Activated CD4-positive, CD25-positive, alpha-beta regulatory T cell treated with anti-CD3 and anti-CD28 coated beads, Interleukin-2, amount 50 U/mL, for 72 hours (primary cell): ENCODE measurements around the gene TRAPPC14.

ENCODE experiments used
- DNase-seq: peaks from one replicate; pipeline ENCODE4 v3.0.0; 2021

The TRAPPC14 gene

GRCh38 chr7:100171840-100172239 is 13.3 kb upstream of the TRAPPC14 start:
- DNase-seq, result no peak

DNA sequence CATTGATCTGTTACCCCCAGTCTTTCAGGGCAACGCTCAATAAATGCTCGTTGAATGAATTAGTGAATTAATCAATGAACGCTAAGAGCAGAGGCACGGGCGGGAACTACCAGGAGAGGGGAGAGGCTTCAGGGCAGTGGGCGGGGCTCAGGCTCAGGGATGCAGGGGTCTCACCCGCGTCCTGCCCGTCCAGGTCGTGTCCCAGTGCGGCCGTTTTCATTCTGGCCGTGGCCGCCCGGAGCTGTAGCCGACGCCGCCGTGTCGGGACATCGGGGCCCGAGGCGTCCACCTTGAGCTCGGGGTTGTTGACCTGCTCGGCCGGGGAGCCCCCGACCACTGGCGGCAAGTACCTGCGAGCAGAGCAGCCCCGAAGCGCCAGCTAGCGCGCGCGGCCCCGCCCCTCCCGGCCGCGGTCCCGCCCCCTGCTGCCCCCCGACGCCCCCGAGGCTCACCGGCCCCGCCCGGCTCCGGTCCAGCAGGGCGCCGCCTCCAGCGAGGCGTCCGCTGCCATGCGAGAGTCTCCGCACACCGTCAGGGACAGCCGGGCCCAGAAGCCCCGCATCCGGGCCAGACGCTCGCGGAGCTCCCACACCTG is 12.7 kb upstream of the TRAPPC14 start:
- DNase-seq, result no peak

GRCh38 chr7:100170101-100170897 is 11.8 kb upstream of the TRAPPC14 start:
- no peak for DNase-seq

DNA sequence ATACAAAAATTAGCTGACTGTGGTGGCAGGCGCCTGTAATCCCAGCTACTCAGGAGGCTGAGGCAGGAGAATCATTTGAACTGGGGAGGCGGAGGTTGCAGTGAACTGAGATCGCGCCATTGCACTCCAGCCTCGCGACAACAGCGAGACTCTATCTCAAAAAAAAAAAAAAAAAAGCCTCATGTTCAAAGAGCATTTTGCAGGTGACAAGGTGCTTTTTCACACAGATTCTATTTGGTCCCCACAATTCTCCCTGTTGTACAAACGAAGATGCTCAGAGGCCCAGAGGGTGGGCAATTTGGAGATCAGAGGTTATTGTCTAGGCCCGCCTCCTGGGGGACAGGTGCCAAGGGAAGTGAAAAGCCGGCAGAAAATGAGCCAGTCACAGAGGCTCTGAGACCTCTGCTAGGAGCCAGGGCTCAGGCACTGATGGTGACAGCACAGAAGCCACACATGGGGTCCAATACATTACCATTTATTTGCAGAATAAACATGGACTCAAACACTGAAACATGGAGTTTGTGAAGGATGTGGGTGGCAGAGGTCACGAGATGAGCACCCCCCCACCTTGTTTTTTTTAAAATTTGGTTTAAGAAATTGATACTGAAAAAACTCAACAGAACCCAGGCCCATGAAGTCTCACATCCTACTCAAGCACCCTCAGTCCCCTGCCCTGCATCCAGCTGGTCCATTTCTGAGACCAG is 10.8 kb upstream of the TRAPPC14 start:
- no peak for DNase-seq

DNA sequence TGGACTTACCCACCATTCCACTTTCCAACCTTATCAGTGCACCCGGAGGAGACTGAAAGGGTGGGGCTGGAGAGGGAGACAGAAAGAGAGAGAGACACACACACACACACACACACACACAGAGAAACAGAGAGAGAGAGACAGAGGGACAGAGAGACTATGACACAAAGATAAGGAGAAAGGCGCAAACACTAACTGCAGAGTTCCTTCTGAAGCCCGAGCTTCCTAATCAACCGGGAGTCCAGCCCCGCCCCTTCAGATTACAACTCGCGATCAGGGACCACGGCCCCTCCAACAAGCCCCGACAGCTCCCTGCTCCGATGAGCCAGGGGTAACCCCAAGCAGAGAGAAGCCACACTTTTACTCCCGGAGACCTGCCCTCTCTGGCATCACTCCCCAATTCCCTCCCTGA is 9.4 kb upstream of the TRAPPC14 start:
- no peak for DNase-seq

GRCh38 chr7:100166970-100167911 is 8.7 kb upstream of the TRAPPC14 start:
- DNase-seq, result no peak

DNA sequence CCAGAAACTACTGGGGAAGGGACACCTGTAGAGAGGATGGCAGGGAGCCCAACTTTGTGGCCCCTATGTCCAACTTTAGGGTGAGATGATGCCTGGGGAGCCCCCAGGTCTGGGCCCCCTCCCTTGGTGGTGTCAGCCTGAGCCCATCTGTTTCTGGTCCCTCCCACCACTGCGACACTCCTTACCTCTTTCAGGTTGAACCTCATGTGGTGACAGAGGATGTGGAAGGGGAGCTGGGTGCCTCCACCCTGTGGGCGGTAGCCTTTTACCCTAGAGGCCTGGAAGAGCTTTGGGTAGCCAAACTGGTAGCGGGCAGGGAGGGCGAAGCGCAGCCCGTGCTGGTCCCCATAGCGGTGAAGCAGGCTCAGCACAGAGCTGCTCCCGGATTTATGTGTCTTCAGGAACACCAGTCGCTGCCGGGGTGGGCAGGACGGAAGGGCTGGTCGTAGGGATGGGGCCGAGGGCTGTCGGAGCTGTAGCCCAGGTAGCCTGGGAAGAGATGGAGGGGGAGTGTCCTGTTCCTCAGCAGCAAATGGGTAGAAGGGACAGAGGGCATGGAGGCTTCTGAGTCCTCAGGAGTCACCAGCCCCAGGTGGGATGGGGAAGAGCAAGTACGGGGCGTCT is 7.9 kb upstream of the TRAPPC14 start:
- no peak for DNase-seq

DNA sequence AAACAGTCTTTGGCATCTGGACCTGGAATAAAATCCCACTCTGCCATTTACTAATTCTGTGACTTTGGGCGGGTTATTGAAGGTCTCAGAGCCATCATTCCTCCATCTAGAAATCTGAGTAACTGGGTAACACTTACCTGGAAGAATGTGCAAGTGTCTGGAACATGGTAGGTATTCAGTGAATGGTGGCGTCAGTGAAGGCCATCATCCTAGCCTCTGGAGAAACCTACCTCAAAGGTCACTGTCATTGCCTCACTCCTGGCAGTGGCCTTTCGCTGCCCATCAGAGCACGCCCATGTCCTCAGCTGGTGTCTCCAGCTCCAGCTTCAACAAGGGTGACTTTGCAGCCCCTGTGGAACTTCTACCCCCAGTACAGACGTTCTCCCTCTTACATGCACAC is 5.3 kb upstream of the TRAPPC14 start:
- no peak for DNase-seq

- DNase-seq, result no peak
These were observed 4.5 kb upstream of the TRAPPC14 start for GRCh38 chr7:100163006-100163531.

DNA sequence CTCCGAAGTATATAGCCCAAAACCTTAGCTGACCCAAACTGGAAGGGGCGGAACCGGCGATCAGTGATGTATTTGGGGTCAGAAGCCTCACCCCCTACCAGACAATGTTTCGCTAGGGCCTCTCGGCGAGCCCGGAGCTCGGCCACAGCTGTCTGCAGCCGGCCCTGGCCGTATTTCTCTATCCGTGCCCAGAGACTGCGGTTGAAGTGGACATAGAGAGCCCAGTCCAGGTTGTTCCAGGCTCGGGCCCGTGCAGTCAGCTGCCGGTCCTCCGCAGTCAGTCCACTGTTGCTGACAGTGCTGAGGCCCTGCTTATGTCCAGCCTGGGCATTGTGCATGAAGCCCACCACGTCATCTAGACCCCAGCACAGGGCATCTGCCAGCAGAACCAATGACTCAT is 1.5 kb upstream of the TRAPPC14 start:
- DNase-seq, result no peak

DNA sequence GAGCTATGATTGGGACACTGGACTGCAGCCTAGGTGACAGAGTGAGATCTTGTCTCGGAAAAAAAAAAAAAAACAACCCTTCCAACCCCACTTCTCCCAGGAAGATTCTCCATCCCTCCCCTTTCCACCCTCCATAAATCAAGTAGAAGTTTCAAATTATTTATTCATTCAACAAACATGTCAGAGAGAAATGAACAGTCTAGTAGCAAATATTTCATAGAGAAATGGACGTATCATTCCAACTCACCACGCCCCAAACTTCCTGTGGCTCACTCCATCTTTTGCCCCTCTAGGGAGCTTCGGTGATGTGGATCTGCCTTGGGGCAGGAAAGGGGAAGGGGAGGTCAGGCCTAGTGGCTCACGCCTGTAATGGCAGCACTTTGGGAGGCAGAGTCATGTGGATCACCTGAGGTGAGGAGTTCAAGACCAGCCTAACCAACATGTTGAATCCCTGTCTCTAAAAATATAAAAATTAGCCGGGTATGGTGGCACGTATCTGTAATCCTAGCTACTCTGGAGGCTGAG is 638 bp upstream of the TRAPPC14 start:
- DNase-seq, result no peak

- DNase-seq, result no peak
These were observed 942 bp downstream of the TRAPPC14 start for GRCh38 chr7:100157334-100158228.

DNA sequence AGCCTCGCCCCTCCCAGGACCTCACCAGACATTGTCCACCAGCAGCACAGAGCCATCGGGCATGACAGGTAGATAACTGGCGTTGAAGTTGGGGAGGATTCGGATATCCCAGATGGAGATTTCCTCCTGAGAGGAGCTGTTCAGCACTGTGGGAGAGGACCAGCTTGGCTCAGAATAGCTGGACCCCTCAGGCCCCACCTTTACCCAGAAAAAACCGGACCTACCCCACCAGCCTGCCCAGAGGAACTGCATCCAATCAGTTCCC is 1.5 kb downstream of the TRAPPC14 start:
- DNase-seq, result no peak

GRCh38 chr7:100156331-100157068 is 2.0 kb downstream of the TRAPPC14 start:
- no peak for DNase-seq

DNA sequence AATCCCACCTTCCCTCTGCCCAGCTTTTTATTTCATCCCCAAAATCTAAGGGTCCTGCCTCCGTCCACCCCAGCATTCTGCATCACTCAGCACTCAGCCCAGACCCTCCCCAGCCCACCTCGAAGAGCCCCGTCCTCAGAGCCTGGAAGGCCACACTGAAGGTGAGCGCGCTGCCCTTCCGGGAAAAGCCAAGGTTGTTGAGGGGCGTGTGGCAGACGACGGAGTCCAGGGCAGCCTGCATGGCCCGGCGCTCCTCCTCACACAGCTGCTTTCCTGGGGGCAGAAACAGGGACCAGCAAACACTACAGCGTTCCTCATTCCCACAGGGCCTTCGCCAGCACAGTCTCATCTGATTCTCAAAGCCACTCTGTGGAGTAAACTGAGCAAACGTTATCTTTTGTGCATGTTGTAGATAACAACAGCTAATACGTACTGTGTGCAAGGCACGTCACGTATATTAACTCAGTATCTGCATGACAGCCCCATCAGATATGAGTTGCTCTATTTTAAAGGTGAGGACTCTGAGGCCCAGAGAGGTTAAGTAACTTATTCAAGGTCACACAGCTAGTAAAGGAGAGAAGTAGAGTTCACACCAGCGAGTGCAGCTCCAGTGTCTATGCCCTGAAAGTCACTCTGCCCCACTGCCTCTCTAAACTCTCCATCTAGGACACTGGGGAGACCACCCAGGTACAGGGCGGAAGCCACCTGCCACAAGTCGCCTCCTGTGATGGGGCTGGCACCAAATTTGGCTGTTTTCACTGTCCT is 2.8 kb downstream of the TRAPPC14 start:
- no peak for DNase-seq

GRCh38 chr7:100154651-100155491 is 3.7 kb downstream of the TRAPPC14 start:
- no peak for DNase-seq

- DNase-seq, result no peak
These were observed 4.6 kb downstream of the TRAPPC14 start for GRCh38 chr7:100153708-100154535.
